DLD1 (cell line): ENCODE measurements around the gene ARHGEF18.
"Not testable (repeated sequence)": the region's sequence is repeated elsewhere in the genome, so short reads cannot be mapped to it uniquely, and the experiment has no call there.

Experiments
- in situ Hi-C: cut with HindIII; loops from 2 replicates; pipeline ENCODE4 v1.10.0; 2017; ENCODE audit warnings: low sequenced_read_pairs

Gene ARHGEF18

GRCh38 chr19:7346488-7346971 is 2.2 kb upstream of the ARHGEF18 start:
- in situ Hi-C loops: no loop called here

DNA sequence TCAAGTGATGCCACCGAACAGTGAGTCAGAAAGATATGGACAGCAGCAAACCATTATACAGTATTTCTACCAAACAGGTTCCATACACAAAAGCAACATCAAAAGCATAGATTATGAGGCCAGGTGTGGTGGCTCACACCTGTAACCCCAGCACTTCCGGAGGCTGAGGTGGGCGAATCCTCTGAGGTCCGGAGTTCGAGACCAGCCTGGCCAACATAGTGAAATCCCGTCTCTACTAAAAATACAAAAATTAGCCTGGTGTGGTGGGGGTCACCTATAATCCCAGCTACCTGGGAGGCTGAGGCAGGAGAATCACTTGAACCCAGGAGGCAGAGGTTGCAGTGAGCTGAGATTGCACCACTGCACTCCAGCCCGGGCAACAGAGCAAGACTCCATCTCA is 1.7 kb upstream of the ARHGEF18 start:
- in situ Hi-C loops: not testable (repeated sequence)

- in situ Hi-C loops: no loop called here
Measured at GRCh38 chr19:7349231-7349591, 474 bp downstream of the ARHGEF18 start.

DNA sequence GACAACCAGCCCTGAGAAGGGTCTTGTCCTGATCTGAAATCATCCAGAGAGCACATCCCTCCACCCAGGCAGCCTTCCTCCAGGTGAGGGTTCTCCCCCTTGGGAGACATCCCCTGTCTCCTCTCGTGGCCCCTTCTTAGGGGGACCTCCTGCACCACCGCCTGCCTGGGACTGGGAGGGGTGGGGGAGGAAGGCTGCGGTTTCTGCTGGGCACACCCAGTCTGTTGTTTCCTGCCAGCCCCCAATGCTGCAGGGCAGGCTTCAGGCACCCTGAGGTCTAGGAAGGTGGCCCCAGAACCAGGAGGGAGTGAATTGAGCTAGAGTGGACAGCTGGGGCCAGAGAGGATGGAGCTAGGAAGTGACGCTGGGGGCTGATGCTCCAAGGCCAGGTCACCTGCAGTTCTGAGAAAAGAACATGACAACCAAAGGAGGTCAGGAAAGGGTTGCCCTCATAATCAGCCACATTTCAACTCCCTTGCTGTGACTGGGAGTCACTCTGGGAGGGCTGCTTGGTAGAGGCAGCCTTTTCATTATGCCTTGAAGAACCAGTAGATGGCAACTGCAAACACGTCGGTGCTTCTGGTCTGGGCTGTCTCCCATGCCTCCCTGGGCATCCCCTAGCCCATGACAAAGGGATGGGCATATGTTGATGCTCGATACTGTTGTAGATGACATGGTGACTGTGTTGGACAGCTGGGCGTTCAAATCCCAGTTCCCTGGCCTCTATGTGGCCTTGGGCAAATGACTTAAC is 1.4 kb downstream of the ARHGEF18 start:
- in situ Hi-C loops: no loop called here

GRCh38 chr19:7351861-7352260 is 3.1 kb downstream of the ARHGEF18 start:
- in situ Hi-C loops: no loop called here

GRCh38 chr19:7355151-7355820 is 6.5 kb downstream of the ARHGEF18 start:
- in situ Hi-C loops: no loop called here

GRCh38 chr19:7355871-7356270 is 7.1 kb downstream of the ARHGEF18 start:
- in situ Hi-C loops: no loop called here

DNA sequence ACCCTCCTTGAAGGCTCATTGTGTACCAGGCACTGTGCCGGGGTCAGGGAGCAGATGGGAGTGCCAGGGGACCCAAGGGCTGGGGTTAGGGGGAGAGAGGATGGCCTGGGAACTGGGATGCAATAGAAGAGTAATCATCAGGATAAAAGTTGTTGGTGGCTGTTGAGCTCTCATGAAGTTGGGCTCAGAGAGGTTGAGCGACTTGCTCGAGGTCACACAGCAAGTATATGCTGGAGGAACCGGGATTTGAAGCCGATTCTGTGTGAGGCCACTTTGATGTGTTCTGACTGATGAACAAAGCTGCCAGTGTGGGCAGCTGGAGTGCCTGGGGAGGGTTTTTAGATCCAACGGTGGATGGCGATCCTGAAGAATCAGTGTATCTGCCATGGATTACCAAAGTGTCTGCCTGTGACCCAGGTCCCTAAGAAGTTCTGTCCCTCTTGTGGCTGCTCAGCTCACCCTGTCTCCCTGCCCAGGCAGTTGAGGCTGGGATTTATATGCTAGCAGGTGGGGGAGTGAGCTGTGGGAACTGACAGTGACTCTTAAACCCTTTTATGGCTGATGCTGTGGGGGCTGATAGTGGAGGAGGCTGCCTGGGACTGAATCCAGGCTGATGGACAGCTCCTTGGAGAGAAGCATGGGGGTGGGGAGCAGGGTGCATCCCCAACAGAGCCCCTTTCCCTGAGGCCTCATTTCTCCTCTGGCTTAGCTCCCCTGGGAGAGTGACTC is 8.3 kb downstream of the ARHGEF18 start:
- in situ Hi-C loops: no loop called here

GRCh38 chr19:7358102-7358597 is 9.4 kb downstream of the ARHGEF18 start:
- in situ Hi-C loops: no loop called here

DNA sequence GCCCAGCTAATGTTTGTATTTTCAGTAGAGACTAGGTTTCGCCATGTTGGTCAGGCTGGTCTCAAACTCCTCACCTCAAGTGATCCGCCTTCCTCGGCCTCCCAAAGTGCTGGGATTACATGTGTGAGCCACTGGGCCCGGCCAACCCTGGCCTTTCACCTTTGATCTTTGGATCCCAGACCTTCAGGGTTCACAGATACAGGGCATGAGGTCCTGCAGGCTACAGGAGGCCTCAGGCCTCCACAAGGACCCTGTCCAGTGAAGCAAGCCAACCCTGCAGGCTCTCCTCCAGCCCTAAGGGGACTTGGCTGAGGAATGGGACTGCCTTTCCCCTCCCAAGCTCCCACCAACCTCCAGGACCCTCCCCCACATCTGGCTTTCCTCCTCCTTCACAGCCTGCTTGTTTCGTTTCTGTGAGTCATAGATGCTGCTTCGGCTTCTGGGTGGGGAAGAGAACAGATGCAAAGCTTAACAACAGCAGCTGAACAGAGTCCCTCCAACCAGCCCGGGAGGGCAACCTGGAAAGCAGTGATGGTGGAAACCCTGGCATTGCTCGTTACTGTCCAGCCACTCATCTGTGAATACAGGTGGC is 11.8 kb downstream of the ARHGEF18 start:
- in situ Hi-C loops: no loop called here

- in situ Hi-C loops: no loop called here
Measured at GRCh38 chr19:7363225-7363624, 14.5 kb downstream of the ARHGEF18 start.

GRCh38 chr19:7366701-7367420 is 18.1 kb downstream of the ARHGEF18 start:
- in situ Hi-C loops: no loop called here

DNA sequence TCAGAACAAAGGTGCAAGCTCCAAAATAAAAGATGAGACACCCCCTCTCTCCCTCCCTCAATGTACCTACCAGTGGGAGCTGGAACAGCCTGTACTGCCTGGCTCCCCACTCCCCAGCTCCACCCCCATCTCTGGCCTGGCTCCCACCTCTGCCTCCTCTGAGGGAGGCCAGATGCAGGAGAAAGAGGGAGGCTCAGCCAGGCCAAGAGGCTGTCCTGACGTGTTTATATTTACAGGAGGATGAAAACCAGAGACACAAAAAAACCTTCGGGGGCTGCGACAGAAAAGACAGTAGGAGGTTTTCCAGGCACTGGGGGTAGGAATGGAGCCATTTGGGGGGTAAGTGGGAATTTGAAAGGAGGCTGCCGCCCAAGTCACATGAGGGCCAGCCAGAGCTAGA is 19.7 kb downstream of the ARHGEF18 start:
- in situ Hi-C loops: no loop called here

GRCh38 chr19:7368866-7369265 is 20.1 kb downstream of the ARHGEF18 start:
- in situ Hi-C loops: not testable (repeated sequence)

DNA sequence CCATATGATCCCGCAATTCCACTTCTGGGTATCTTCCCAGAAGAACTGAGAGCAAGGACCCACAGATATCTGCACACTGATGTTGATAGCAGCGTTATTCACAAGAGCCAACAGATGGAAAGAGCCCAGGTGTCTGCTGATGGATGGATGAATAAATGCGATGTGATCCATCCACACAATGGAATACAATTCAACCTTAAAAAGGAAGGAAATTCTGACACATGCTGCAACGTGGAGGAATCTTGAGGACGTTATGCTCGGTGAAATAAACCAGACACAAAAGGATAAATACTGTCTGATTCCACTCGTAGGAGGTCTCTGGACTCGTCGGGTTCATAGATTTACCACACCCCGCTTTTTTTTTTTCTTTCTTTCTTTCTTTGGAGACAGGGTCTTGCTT is 21.8 kb downstream of the ARHGEF18 start:
- in situ Hi-C loops: no loop called here

DNA sequence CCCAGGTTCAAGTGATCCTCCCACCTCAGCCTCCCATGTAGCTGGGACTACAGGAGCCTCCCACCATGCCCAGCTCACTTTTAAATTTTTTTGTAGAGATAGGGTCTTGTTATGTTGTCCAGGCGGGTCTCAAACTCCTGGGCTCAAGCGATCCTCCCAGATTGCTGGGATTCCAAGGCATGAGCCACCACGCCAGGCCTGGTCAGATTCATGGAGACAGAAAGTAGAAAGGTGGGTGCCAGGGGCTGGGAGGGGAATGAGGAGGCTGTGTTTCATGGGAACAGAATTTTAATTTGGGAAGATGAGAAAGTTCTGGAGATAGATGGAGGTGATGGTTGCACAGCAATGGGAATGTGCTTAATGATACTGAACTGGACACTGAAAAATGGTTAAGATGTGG is 22.3 kb downstream of the ARHGEF18 start:
- in situ Hi-C loops: no loop called here

DNA sequence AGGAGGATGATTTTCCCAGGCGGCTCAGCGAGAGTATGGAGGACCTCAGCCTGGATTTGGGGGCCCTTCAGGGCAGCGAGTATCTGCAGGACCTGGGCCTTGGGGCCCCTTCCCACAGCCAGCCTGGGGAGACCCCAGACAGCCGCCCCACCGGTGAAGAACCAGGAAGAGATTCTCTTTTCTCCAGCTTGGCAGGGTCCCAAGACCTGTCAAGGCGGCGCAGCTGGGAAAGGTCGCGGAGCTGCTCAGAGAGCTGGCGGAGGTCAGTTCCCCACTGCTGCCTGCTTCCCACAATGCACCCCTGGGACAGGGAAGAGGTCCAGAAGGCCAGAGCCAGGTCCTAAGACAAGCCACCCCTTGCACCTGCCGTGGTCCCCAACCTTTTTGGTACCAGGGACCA is 24.1 kb downstream of the ARHGEF18 start:
- in situ Hi-C loops: no loop called here

- in situ Hi-C loops: no loop called here
Measured at GRCh38 chr19:7373862-7374261, 25.1 kb downstream of the ARHGEF18 start.

DNA sequence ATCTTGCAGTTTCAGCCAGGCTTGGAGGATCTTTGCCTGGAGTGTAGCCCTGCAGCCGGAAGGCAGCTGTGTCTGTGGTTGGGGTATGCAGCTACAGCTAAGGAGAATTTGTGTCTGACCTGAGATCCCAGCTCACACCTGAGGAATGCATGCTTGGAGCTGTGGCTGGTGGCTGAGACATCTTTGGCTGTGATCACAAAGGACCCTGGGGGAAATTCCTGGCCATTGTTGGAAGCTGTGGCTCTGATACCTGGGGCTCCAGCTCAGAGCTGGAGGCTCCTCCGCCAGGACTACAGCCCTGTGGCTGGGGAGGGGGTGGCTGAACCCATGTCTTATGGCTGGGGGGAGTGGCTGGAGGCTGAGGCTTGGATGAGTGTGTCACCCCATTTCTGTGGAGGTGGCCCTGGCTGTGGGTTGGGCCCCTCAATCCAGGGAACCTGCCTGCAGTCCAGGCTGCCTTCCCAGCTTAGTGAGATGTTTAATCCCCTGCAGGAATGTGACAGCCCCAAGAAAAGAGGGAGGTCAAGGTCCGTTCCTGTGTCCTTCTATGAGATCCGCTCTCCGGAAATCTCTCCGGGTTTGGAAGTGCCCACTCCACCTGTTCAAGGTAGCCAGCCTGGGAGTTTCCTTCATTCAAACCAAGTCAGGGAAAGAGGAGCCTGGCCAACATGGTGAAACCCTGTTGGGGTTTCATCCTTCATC is 27.6 kb downstream of the ARHGEF18 start:
- in situ Hi-C loops: no loop called here

DNA sequence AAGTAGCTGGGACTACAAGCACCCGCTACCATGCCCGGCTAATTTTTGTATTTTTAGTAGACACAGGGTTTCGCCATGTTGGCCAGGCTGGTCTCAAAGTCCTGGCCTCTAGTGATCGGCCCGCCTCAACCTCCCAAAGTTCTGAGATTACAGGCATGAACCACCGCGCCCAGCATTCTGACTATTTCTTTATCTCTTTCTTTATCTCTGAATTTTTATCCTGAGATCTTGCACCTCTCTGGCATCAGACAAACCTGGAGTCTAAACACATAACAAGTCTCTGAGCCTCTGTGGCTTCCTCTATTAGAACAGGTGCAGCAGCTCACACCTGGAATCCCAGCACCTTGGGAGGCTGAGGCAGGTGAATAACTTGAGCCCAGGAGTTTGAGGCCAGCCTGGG is 28.5 kb downstream of the ARHGEF18 start:
- in situ Hi-C loops: no loop called here
